CD4-positive, alpha-beta T cell treated with Interleukin-12 subunit alpha and Interleukin-12 subunit beta, for 1 hour (primary cell): ENCODE results near the gene CENPU.
"Not testable (repeated sequence)": the region's sequence is repeated elsewhere in the genome, so short reads cannot be mapped to it uniquely, and the experiment has no call there.

Source experiments
- DNase-seq: peaks from one replicate; pipeline ENCODE4 v3.0.0-alpha.2; 2020

The CENPU gene

GRCh38 chr4:184657820-184658219 is 76.1 kb downstream of the CENPU start:
- DNase-seq, result not testable (repeated sequence)

- no peak for DNase-seq
Observed at GRCh38 chr4:184657144-184657543, 76.8 kb downstream of the CENPU start.

- DNase-seq, result no peak
Observed at GRCh38 chr4:184655889-184656869, 77.7 kb downstream of the CENPU start.

- no peak for DNase-seq
Observed at GRCh38 chr4:184653650-184654049, 80.2 kb downstream of the CENPU start.

- not testable (repeated sequence) for DNase-seq
Observed at GRCh38 chr4:184652681-184653080, 81.2 kb downstream of the CENPU start.

GRCh38 chr4:184651899-184652298 is 82.0 kb downstream of the CENPU start:
- DNase-seq, result no peak

- DNase-seq, result no peak
Observed at GRCh38 chr4:184649971-184650855, 83.7 kb downstream of the CENPU start.

- peak; percentile 97 for DNase-seq
Observed at GRCh38 chr4:184649026-184649970, 84.6 kb downstream of the CENPU start, which contains the start of the genes CASP3 and PRIMPOL. Gene CASP3 (minus strand): TSS chr4:184649447. CDS start chr4:184638453, 10,994 bp downstream. Gene PRIMPOL (plus strand): TSS chr4:184649738. CDS start chr4:184657141, 7,403 bp downstream.

- peak; percentile 42 for DNase-seq
Observed at GRCh38 chr4:184648313-184649025, 85.4 kb downstream of the CENPU start.

- DNase-seq, result no peak
Observed at GRCh38 chr4:184648054-184648312, 85.9 kb downstream of the CENPU start.

GRCh38 chr4:184647266-184648053 is 86.4 kb downstream of the CENPU start:
- no peak for DNase-seq

GRCh38 chr4:184645904-184646610 is 87.8 kb downstream of the CENPU start:
- no peak for DNase-seq

- DNase-seq, result no peak
Observed at GRCh38 chr4:184644553-184645307, 89.2 kb downstream of the CENPU start.
